WTC11 (cell line): ENCODE data around the gene DDX51. TPM values are rescaled to one million over a fixed set of nuclear protein-coding genes. Genes with fewer than 3 reads are reported as not detected.
A peak's percentile ranks its signal among the peaks of the same experiment; 100 is the strongest.

Source experiments
- ATAC-seq: fragments of 200-7000 bp; cut with Tn5 transposase; 2 replicates; pipeline ENCODE4 v1.10.0; 2021; ENCODE audit warnings: mild to moderate bottlenecking, moderate library complexity
- CTCF ChIA-PET: fragments of 300-600 bp; sonication (Branson Sonifier 250); formaldehyde crosslinking; loops from one replicate; lab custom pipeline; 2021; ENCODE audit warnings: antibody characterized with exemption; lab: Charles Lee
- POLR2A ChIA-PET: fragments of 350-600 bp; sonication (Branson Sonifier 250); formaldehyde crosslinking; loops from one replicate; lab custom pipeline; 2021; ENCODE audit warnings: antibody characterized with exemption; lab: Charles Lee
- DNase-seq: peaks from one replicate; pipeline ENCODE4 v3.0.0; 2021; ENCODE audit warnings: low spot score
- H3K27ac Mint-ChIP-seq: 2 replicates; pipeline ENCODE4 v1.8.0; 2021; ENCODE audit warnings: mixed read lengths
- H3K27me3 Mint-ChIP-seq: 2 replicates; pipeline ENCODE4 v1.8.0; 2021; ENCODE audit warnings: low read depth, mild to moderate bottlenecking, moderate library complexity, mixed read lengths
- H3K36me3 Mint-ChIP-seq: 2 replicates; pipeline ENCODE4 v1.8.0; 2021; ENCODE audit warnings: mixed read lengths
- H3K4me1 Mint-ChIP-seq: 2 replicates; pipeline ENCODE4 v1.8.0; 2022; ENCODE audit warnings: mixed read lengths
- H3K4me3 Mint-ChIP-seq: 2 replicates; pipeline ENCODE4 v1.8.0; 2021; ENCODE audit warnings: mild to moderate bottlenecking, moderate library complexity, mixed read lengths
- H3K9me3 Mint-ChIP-seq: 2 replicates; pipeline ENCODE4 v1.8.0; 2021; ENCODE audit warnings: mixed read lengths
- ATF3 ChIP-seq: sonication (generic); formaldehyde crosslinking; conservative IDR thresholded peaks from 2 replicates; pipeline ENCODE4 v1.8.1; 2022; ENCODE audit warnings: mild to moderate bottlenecking, missing genetic modification reagents
- CREB1 ChIP-seq: sonication (generic); formaldehyde crosslinking; IDR thresholded peaks from 2 replicates; pipeline ENCODE4 v1.8.0; 2023; ENCODE audit warnings: mild to moderate bottlenecking, missing genetic modification reagents
- FOXK1 ChIP-seq: sonication (generic); formaldehyde crosslinking; IDR thresholded peaks from 2 replicates; pipeline ENCODE4 v1.8.0; 2022; ENCODE audit warnings: mild to moderate bottlenecking, moderate library complexity, missing genetic modification reagents
- FOXP1 ChIP-seq: sonication (generic); formaldehyde crosslinking; IDR thresholded peaks from 2 replicates; pipeline ENCODE4 v1.8.0; 2022; ENCODE audit warnings: missing genetic modification reagents, mild to moderate bottlenecking, moderate library complexity, borderline replicate concordance
- GTF2I ChIP-seq: fragments of 250-450 bp; sonication (Bioruptor Pico); conservative IDR thresholded peaks from 2 replicates; pipeline ENCODE4 v1.4.0; 2021; ENCODE audit warnings: mild to moderate bottlenecking
- MXD4 ChIP-seq: fragments of 250-450 bp; sonication (Bioruptor Pico); IDR thresholded peaks from 2 replicates; pipeline ENCODE4 v1.8.0; 2021; ENCODE audit warnings: mild to moderate bottlenecking, moderate library complexity, borderline replicate concordance
- NFE2L1 ChIP-seq: sonication (generic); formaldehyde crosslinking; IDR thresholded peaks from 2 replicates; pipeline ENCODE4 v1.8.1; 2023; ENCODE audit warnings: missing genetic modification reagents
- SOX15 ChIP-seq: fragments of 250-450 bp; sonication (Bioruptor Pico); IDR thresholded peaks from 2 replicates; pipeline ENCODE4 v1.9.0; 2021; ENCODE audit warnings: mild to moderate bottlenecking
- TP53 ChIP-seq: sonication (generic); formaldehyde crosslinking; IDR thresholded peaks from 2 replicates; pipeline ENCODE4 v1.8.1; 2023; ENCODE audit warnings: mild to moderate bottlenecking, missing genetic modification reagents
- ZNF121 ChIP-seq: sonication (generic); formaldehyde crosslinking; IDR thresholded peaks from 2 replicates; pipeline ENCODE4 v1.8.0; 2023; ENCODE audit warnings: missing genetic modification reagents
- ZNF396 ChIP-seq: fragments of 250-450 bp; sonication (Bioruptor Pico); IDR thresholded peaks from 2 replicates; pipeline ENCODE4 v1.8.0; 2021; ENCODE audit warnings: mild to moderate bottlenecking, moderate library complexity, borderline replicate concordance
- ZNF512 ChIP-seq: sonication (generic); formaldehyde crosslinking; IDR thresholded peaks from 2 replicates; pipeline ENCODE4 v1.8.1; 2022; ENCODE audit warnings: missing genetic modification reagents, borderline replicate concordance
- total RNA-seq: library from RNA; stranded (reverse); gene quantifications from 3 replicates; pipeline ENCODE4 v1.2.3, GENCODE V29; 2021
- TF ChIP-seq, protein P1 (sequence below): sonication (generic); formaldehyde crosslinking; IDR thresholded peaks from 2 replicates; pipeline ENCODE4 v1.8.0; 2022; ENCODE audit warnings: mild to moderate bottlenecking, missing genetic modification reagents
- TF ChIP-seq, protein P2 (sequence below): fragments of 250-450 bp; sonication (Bioruptor Pico); conservative IDR thresholded peaks from 2 replicates; pipeline ENCODE4 v1.9.0; 2021; ENCODE audit warnings: mild to moderate bottlenecking
- TF ChIP-seq, protein P3 (sequence below): sonication (generic); formaldehyde crosslinking; IDR thresholded peaks from 2 replicates; pipeline ENCODE4 v1.8.1; 2023; ENCODE audit warnings: mild to moderate bottlenecking, moderate library complexity, missing genetic modification reagents
- TF ChIP-seq, protein P4 (sequence below): fragments of 200-600 bp; IDR thresholded peaks from 2 replicates; pipeline ENCODE4 v1.8.0; 2022; ENCODE audit warnings: antibody characterized with exemption

The DDX51 gene
- total RNA-seq, 1 experiment from 2014 or later: 32.7 TPM

GRCh38 chr12:132155771-132156572, 11.9 kb upstream of the DDX51 start (continued):
- TF ChIP-seq CREB1 (no peak), MXD4 (CRISPR knock-in tag) (no peak)

DNA sequence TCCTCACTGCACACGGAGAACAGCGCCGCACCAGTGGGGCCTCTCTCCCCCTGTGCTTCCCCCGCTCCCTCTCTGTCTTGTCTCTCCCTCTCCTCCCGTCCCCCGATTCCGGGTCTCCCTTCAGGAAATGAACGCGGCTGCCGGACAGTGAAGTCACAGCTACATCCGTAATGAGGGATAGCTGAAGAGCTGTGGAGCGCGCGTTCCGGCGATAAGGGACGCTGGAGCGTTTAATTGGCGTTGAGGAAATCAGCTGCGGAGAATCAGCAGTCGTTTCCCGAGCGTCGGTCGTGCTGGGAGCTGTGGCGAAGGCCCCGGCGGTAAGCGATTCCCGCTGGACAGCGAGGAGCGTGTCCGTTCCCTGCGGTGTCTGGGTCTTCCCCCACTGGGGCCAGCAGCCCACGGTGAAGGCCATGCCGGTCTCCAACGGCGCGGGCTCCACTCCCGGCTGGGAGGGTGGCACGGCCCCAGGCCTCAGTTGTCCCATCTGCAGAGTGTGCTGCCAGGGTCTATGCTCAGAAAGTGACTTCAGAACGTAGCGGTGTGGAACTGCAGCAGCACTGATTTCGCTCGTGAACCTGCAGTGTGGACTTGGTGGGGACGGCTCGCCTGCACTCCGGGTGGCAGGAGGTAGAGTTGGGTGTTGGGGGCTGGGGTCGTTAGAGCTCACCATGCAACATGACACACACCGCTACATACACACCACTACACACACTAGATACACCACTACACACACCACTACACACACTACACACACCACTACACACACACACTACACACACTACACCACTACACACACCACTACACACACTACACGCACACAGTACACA, 11.0 kb upstream of the DDX51 start:
- H3K9me3 Mint-ChIP-seq: no peaks in the 10 kb centered on the region
- no peak for DNase-seq
- no peaks in the 10 kb centered on the region for H3K36me3 Mint-ChIP-seq
- no peak overlapping the region for H3K27ac Mint-ChIP-seq
- H3K27me3 Mint-ChIP-seq: no peaks in the 10 kb centered on the region; the same call in 1 of the 2 replicates
- CTCF ChIA-PET: interaction anchor here (0.6 to 1.3 kb wide), 2 partner anchors 55 to 259 kb away, joined by 3 to 6 read pairs; no protein-coding TSS in a partner anchor
- H3K4me3 Mint-ChIP-seq: no peak overlapping the region
- no peak for TF ChIP-seq NFE2L1
- TF ChIP-seq, all 79 proteins: peak for 0
- no peaks in the 10 kb centered on the region for H3K4me1 Mint-ChIP-seq
- no peak for ATAC-seq
- POLR2A ChIA-PET: no interaction called here

DNA sequence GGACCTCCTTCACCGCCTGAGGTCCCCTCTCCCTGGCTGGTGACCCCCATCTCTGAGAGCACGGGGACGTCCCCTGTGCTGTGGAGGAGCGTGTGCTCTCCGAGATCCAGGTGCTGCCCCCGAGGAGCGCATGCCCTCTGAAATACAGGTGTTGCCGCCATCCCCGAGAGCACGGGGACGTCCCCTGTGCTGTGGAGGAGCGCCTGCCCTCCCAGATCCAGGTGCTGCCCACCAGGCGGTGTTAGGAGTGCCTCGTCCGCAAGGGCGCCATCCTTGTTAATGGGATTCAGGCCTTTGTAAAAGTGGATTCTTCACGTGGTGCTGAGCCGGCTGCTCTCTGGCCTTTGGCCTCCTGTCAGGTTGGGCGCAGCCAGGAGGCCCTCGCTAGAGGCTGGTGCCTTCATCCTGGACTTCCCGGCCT, 10.2 kb upstream of the DDX51 start:
- DNase-seq (no peak), ATAC-seq (peak; percentile 6; the same call in 1 of the 2 replicates)
- Mint-ChIP-seq H3K9me3 (no peaks in the 10 kb centered on the region), H3K4me1 (no peaks in the 10 kb centered on the region), H3K27me3 (no peaks in the 10 kb centered on the region), H3K27ac (peak overlapping the region; percentile 63), H3K4me3 (no peak overlapping the region), H3K36me3 (no peaks in the 10 kb centered on the region)
- TF ChIP-seq, protein P1, sequence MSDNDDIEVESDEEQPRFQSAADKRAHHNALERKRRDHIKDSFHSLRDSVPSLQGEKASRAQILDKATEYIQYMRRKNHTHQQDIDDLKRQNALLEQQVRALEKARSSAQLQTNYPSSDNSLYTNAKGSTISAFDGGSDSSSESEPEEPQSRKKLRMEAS: 0 out of 2 replicates have a peak, but pooled peaks have one; percentile 33
- TF ChIP-seq, protein P2, sequence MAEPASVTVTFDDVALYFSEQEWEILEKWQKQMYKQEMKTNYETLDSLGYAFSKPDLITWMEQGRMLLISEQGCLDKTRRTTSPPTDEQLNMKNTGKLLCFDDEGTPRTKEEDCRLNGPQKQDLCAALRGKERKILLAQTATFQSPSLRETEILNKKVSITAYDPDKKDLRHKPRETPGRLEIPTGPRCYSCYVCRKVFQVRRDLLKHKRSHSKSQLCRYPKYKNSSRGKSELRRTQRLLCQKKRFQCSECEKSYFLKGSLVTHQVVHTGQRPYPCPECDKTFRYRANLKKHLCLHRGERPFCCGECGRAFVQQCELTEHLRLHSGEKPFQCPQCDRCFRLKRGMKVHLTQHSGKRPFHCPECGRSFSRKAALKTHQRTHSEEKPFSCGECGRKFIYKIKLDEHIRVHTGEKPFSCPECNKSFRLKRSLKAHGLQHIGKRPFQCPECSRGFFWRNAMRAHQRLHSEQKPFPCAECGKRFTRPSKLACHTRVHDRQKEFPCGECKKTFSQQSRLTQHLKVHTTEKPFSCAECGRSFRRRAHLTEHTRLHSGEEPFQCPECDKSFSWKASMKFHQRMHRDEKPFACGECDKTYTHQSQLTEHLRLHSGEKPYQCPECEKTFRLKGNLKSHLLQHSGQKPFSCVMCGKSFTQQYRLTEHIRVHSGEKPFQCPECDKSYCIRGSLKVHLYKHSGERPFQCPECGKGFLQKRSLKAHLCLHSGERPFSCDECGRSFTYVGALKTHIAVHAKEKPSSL: no peak
- ChIA-PET POLR2A (interaction anchor here (0.9 kb wide), 2 partner anchors 24 to 260 kb away, joined by 3 to 4 read pairs; no protein-coding TSS in a partner anchor), CTCF (interaction anchor here (0.5 to 2.0 kb wide), 38 partner anchors 8 to 460 kb away, joined by 3 to 37 read pairs (median 4); partner anchors contain the start of genes DDX51, GALNT9 and NOC4L)

DNA sequence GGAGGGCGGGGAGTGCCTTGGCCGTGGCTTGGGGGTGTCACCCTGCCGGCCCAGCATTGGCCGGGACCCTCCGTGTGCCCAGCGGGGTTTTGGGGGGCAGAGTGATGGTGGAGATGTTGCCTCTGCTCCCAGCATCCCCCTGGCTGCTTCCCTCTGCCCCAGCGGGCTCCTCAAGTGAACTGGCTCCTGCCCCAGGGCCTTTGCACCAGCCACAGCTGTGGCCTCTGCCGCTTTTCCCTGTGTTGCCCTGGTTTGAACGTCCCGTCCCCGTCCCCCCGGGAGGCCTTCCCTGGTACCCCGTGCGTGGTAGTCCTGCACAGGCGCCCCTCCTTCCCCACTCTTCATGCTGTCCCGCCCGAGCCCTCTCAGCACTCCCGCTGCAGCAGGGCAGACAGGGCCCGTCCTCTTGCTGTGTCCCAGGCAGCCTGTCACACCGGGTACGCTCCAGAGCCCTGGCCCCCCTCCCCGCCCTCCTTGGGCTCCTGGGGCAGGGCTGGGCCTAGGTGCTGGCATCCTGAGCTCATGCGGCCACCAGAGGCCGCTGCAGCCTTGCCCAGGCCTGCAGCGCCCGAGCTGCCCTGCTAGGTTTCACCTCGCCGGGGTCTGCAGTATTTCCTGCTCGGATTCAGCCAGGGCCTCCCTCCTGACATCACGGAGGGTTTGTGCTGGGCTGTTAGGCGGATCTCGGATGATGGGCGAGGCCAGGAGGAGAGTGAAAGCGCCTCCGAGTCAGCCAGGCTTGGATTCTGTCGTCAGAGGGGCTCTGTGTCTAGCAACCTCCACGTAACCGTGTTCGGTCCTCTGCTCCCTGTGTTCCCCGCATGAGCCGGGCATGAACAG, 9.6 kb upstream of the DDX51 start:
- Mint-ChIP-seq H3K4me3 (no peak overlapping the region), H3K27me3 (no peaks in the 10 kb centered on the region), H3K27ac (no peak overlapping the region), H3K36me3 (no peaks in the 10 kb centered on the region), H3K4me1 (no peaks in the 10 kb centered on the region), H3K9me3 (no peaks in the 10 kb centered on the region)
- ChIA-PET POLR2A (interaction anchor here (0.9 kb wide), 2 partner anchors 25 to 260 kb away, joined by 3 to 4 read pairs; no protein-coding TSS in a partner anchor), CTCF (interaction anchor here (0.5 to 2.0 kb wide), 45 partner anchors 9 to 1174 kb away, joined by 3 to 37 read pairs (median 4); partner anchors contain the start of genes DDX51, GALNT9 and NOC4L)
- peak; percentile 88 for DNase-seq
- ATAC-seq: peak; percentile 98
- TF ChIP-seq, protein P3, sequence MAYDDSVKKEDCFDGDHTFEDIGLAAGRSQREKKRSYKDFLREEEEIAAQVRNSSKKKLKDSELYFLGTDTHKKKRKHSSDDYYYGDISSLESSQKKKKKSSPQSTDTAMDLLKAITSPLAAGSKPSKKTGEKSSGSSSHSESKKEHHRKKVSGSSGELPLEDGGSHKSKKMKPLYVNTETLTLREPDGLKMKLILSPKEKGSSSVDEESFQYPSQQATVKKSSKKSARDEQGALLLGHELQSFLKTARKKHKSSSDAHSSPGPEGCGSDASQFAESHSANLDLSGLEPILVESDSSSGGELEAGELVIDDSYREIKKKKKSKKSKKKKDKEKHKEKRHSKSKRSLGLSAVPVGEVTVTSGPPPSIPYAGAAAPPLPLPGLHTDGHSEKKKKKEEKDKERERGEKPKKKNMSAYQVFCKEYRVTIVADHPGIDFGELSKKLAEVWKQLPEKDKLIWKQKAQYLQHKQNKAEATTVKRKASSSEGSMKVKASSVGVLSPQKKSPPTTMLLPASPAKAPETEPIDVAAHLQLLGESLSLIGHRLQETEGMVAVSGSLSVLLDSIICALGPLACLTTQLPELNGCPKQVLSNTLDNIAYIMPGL (CRISPR knock-in tag): peak; percentile 82; the same call in 1 of the 2 replicates
- peak; percentile 79 for TF ChIP-seq GTF2I (CRISPR knock-in tag)
- 0 out of 2 replicates have a peak, but pooled peaks have one; percentile 47 for TF ChIP-seq ZNF121 (CRISPR knock-in tag)
- no peak for TF ChIP-seq TP53 (CRISPR knock-in tag)
- TF ChIP-seq ZNF512: no peak
- no peak for TF ChIP-seq ATF3 (CRISPR knock-in tag)
- no peak for TF ChIP-seq ZNF396 (CRISPR knock-in tag)
- no peak for TF ChIP-seq SOX15 (CRISPR knock-in tag)
- TF ChIP-seq, protein P4, sequence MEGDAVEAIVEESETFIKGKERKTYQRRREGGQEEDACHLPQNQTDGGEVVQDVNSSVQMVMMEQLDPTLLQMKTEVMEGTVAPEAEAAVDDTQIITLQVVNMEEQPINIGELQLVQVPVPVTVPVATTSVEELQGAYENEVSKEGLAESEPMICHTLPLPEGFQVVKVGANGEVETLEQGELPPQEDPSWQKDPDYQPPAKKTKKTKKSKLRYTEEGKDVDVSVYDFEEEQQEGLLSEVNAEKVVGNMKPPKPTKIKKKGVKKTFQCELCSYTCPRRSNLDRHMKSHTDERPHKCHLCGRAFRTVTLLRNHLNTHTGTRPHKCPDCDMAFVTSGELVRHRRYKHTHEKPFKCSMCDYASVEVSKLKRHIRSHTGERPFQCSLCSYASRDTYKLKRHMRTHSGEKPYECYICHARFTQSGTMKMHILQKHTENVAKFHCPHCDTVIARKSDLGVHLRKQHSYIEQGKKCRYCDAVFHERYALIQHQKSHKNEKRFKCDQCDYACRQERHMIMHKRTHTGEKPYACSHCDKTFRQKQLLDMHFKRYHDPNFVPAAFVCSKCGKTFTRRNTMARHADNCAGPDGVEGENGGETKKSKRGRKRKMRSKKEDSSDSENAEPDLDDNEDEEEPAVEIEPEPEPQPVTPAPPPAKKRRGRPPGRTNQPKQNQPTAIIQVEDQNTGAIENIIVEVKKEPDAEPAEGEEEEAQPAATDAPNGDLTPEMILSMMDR: peak; percentile 83
- no peak for TF ChIP-seq FOXK1 (CRISPR knock-in tag)
- peak; percentile 15; the same call in 1 of the 2 replicates for TF ChIP-seq FOXP1
